ENCODE data around the gene FA2H.

The FA2H gene

DNA sequence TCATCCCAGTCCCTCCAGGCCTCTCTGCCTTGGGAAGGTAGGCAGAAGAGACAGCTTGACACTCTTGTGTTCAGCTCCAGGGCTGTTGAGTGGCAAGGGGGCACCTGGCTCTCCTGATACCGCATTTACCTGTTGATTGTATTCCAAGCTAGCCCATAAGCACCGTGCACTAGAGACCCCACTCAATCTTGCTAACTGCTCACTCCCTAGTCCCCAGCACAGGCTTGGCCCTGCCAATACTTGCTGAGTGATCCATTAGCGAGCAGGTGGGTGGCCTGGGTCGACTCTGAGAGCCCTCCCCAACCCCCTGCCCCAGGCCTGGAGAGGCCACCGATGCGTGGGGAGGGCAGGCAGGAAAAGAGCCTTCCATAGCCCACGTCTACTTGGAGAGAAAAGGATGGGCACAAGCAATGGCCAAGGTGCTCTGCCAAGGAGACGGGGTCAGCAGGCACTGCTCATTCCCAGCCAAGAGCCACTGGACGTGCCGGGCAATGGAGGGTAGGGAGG is 29.5 kb downstream of the FA2H start:
- in situ Hi-C loops (cut with MboI; ENCODE audit: low sequenced_read_pairs): no loop called here

DNA sequence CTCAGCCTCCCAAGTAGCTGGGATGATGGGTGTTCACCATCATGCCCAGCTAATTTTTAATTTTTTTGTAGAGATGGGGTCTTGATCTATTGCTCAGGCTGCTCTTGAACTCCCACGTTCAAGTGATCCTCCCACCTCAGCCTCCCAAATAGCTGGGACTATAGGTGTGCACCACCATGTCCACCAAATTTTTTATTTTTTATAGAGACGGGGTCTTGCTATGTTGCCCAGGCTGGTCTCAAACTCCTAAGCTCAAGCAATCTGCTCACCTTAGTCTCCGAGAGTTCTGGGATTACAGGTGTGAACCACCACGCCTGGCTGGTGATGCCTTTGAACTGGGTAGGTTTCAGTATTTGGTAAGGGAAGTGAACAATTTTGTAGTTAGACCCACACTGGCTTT is 30.1 kb downstream of the FA2H start:
- in situ Hi-C loops (cut with MboI; ENCODE audit: low sequenced_read_pairs): no loop called here

DNA sequence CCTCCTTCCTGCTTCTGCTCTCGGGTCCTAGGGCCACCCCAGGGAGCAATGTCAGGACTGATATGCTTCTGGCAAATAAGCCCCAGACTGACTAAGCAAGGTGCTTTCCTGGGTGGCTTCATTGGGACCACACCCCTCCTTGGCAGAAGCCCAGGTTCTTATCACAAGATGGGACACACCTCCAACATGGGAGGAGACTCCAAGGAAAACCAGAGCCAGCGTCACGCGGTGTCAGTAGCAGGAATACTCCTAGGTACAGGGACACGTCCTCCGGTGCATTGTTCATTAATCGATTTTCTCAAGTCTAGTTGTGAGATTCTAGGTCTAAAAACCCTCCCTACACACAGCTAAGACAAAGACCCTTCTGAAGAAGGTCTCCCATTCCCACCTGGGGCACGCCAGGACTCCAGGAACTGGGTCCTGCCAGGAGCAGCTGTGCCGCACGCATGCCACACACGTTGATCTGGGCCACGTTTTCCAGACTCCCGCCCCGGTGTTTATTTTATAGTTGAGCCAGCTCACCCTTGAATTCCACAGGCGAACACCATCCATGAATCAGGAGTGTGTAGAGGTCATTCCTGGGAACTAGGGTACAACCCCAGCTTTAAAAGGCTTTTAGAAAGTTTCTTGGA is 30.8 kb downstream of the FA2H start:
- in situ Hi-C loops (cut with MboI; ENCODE audit: low sequenced_read_pairs): no loop called here

DNA sequence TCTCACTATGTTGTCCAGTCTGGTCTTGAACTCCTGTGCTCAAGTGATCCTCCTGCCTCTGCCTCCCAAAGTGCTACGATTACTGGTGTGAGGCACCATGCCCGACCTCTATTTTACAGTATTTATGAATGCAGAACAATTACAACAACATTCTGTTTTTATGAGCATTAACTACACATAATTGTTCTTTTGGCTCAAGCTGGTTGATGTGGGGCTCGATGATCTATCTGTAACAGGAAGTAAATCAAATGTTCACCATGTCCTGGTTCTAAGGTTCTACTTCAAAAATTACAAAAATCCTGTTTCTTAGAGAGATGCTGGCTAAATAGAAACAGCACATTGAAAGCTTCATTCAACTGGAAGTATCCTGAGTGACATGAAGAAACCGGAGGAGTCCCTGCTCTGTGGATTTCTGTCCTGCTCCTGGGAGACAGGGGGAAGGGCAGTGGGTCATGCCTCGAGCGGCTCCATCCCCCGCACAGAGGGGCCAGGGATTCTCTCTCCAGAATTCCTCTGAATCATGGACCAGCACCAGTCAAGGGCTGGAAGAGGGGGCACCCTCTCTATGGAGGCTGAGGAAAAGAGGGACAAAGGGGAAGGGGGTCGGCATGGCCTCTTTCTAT is 31.5 kb downstream of the FA2H start:
- in situ Hi-C loops (cut with MboI; ENCODE audit: low sequenced_read_pairs): no loop called here

DNA sequence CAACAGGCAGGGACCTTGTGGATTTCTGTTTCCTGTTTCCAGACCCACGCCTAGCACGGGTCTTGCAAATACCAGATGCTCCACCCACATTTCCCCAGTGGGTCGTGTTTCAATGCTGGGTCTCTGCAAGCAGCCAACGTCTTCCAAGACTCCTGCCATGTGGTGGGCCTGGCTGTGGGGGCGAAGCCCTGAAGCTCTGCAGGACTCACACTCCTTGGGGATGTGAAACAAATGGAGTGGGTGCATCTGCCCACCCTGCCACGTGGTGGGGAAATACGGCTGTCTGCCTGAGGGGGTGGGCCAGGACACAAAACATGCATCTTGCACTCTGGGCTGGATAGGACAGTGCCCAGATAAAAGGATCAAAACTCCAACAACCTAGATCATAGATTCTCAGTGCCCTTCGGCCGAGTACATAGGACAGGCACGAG is 32.6 kb downstream of the FA2H start:
- in situ Hi-C loops (cut with MboI; ENCODE audit: low sequenced_read_pairs): no loop called here

DNA sequence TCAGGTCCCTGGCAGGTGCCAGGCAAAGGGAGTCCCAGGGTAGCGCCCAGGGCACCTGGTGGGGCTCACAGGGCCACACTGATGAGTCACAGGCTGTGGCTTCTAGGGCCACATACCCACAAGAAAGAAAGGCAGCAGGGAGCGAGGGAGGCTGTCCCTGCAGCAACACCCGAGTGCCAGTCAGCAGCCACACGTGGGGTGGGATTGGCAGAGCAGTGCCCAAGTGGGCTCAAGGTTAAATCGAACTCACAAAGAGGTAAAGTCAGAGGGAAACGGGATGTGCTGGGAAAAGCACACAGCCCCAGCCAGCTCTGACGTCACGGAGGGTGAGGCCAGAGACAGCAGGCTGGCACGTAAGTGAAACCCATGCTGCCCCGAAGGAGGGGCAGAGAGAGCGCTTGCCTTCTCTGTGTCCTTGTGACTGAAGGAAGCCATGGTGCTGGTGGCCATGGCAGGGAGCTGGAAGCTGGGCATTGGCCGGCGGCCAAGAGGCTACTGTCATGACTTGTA is 33.8 kb downstream of the FA2H start:
- in situ Hi-C loops (cut with MboI; ENCODE audit: low sequenced_read_pairs): no loop called here

DNA sequence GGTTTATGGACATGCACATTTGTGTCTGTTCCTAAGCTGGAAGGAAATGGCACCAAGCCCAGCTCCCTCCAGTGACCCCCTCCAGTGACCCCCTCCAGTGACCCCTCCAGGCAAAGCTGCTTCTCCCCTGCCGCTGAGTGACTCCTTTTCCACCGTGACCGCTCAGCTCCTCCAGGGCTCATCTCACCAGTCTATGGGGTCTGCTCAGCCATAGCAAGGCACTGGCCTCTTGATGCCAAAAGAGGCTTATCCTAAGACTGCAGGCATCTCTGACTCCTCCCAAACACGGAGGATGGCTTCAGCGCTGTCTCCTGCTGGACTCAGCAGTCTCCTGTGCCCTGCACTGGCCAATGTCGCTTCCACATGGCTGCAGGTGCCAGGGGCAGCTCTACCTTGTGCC is 35.3 kb downstream of the FA2H start:
- in situ Hi-C loops (cut with MboI; ENCODE audit: low sequenced_read_pairs): no loop called here

DNA sequence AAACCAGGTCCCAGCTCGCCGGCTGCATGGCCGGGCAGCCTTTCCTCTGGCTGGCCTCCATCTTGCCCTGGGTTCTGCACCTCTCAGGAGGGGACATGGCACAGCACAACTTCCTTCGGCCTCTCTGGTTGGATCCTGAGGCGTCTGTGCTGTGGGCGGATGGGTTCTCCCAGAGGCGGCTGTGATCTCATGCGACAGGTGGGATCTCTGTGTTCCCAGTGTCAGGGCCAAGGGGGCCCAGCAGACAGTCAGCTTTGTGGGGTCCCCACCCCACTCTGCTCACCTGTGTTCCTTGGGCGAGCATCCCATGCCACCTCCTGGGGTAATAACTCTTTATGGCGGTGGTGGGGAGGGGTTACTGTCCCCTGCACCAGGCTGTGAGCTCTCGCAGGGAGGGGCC is 35.8 kb downstream of the FA2H start:
- in situ Hi-C loops (cut with MboI; ENCODE audit: low sequenced_read_pairs): no loop called here

DNA sequence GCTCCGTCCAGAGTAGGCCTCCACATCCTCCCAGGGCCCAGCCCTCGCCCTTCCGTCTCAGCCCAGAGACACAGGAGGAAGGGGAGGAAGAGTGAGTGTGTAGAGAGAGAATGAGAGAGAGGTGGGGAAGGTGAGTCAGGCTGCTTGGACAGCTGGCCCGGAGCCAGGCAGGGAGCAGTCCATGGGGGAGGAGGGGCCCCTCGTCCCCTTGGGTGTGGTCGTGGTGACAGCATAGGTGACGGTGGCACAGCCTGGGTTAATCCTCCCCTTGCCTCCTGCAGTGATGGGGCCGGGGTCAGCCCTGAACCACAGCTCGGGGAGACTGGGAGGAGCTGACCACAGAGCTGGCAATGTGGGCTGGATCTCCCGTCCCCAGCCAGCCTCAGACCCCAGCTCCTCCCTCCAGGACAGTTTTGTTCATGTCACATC is 36.5 kb downstream of the FA2H start:
- in situ Hi-C loops (cut with MboI; ENCODE audit: low sequenced_read_pairs): no loop called here

DNA sequence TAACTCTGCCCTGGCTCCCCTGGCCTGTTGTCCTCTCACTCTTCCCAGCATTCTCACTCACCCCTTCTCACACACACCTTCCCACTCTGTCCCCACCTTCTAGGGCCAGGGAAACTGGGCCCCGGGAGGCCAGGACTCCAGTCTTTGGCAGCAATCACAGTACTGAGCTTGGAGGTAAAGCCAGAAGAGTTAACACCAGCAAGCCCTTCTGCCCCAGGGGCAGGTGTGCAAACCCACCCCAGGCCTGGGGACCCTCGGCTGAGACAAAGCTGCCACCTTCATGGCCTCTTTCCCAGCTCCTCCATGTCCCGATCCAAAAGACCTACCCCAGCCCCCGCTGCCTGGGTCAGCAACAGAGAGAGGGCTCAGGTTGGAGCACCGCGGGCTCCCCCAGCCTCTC is 37.1 kb downstream of the FA2H start:
- in situ Hi-C loops (cut with MboI; ENCODE audit: low sequenced_read_pairs): no loop called here

DNA sequence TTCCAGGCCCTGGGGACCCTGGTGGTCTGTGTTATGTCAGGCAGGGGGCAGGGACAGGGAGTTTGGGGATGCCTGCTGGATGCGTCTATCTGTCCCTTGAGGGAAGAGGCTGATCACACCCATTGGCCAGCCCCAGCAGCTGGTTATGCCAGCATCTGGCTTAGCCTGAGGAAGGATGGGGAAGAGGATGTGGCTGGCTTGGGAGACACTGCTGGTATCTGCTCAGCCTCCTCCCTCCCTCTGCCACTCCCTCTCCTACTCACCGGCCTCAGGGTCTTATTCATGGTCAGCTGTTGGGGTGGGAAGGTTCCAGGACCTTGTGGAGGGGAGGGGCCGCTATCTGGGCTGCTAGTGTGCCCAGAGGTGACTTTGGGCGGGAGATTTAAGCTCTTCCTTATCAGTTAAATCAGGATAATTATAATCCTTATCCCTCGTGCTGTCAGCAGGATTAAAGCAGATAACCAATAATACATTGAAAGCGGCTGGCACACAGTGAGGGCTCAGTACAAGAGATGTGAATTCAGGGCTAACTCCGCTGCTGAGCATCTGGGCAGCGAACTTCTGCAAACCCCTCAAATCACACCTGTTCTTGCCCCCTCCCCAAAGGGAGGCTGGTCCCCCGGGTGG is 38.0 kb downstream of the FA2H start:
- in situ Hi-C loops (cut with MboI; ENCODE audit: low sequenced_read_pairs): no loop called here

DNA sequence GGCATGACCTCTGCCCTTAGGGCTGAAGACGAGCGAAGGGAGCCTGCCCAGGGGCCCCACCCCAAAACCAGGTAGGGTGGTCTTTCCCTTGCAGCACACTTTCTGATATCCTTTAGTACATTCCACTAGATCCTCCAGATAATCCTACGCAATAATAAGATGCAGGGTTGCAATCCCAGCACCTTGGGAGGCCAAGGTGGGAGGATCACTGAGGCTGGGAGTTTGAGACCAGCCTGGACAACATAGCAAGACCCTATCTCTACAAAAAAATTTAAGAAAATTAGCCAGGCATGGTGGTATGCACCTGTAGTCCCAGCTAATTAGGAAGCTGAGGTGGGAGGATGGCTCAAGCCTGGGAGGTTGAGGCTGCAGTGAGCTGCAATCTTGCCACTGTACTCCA is 39.1 kb downstream of the FA2H start:
- in situ Hi-C loops (cut with MboI; ENCODE audit: low sequenced_read_pairs): no loop called here

DNA sequence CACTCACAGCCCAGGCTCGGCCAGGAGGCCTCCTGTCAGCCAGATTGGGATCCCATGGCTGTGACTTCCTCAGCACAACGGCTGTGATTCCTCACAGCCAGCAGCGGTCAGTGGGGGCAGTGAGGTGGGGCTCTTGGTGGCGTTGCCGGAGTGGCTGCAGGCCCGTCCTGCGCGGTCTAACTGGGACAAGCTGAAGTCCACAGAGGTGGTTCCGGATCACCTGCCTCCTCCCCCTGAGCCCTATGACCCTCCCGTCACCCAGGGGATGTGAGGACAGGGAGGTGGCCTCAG is 39.5 kb downstream of the FA2H start:
- in situ Hi-C loops (cut with MboI; ENCODE audit: low sequenced_read_pairs): no loop called here

DNA sequence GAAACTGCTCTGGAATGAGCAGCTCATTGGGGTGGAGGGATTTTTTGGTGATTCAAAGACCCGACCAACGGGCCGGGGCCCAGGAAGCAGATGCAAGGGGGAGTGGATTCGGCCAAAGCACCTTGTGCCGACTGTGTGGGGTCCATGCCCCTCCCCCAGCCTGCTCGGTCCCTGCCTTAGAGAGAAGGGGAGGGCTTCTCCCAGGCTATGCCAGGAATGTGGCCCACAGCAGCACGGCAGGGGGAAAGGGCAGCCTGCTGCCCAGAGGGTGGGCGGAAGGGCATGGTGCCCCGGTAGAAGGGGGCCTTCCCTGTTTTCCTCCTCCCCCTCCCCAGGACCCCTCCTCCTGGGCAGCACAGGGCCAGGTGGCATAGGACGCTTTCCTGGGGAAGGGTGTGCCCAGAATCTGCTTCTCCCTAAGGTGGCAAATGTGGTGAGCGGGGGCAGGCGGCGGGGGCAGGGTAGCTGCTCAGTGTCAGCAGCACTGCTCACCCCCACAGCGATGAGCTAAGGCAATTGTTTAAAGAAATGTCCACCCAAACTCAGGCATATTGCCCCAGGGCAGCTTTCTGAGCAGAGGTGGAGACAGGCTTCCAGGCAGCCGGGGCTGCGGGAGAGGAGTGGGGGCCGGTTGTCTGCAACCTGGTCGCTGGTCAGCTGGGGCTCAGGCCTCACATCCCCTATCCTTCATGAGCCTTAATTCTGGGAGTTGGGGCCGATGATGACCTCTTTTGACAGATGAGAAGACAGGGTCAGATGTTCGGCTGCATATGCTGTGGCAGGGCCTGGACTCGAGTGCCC is 40.1 kb downstream of the FA2H start:
- in situ Hi-C loops (cut with MboI; ENCODE audit: low sequenced_read_pairs): no loop called here

DNA sequence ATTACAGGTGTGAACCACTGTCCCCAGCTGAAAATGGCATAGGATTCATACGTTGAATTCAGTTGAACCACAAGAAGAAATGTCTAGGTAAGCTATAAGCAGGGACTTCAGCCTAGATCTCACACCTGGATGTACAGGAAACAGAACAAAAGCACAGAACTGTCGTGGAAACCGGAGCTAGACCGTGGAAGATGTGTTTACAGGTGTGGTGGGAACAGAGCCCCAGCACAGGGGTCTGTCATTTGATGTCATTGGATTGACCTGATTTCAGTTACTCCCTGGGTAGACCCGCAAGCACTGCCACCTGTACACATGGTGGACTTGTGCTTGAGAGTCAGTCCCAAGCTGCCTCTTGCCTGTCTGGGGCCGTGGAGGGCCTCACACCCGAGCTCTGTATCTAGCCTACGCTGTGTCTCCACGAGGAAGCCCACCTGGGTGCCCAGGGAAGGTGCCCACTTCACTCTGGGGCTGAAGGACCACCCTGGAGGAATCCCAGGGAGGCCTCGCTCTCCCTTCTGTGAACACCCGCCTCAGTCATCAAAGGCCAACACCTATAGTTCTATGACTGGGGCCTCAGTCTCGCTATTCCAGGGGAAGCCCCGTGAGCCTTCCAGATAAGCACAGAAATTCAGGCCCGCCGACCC is 41.8 kb downstream of the FA2H start:
- in situ Hi-C loops (cut with MboI; ENCODE audit: low sequenced_read_pairs): no loop called here

DNA sequence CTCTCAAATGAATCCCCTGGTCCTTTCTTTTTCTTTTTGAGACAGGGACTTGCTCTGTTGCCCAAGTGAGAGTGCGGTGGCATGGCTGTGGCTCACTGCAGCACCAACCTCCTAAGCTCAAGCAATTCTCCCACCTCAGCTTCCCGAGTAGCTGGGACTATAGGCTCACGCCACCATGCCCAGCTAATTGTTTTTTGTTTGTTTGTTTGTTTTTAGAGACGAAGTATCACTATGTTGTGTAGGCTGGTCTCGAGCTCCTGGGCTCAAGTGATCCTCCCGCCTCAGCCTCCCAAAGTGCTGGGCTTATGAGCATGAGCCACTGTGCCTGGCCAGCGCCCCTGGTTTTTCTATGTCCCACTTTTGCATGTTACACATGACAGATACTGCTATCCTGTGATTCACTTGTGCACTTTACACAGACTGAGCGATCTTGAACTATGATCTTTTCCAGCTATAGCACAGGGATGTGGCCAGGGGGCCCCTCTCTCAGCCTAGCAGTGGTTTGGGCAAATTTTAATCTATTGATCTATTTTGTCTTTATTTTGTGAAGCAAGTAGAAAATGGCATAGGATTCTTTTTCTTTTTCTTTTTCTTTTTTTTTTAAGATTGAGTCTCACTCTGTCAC is 42.7 kb downstream of the FA2H start:
- in situ Hi-C loops (cut with MboI; ENCODE audit: low sequenced_read_pairs): no loop called here

DNA sequence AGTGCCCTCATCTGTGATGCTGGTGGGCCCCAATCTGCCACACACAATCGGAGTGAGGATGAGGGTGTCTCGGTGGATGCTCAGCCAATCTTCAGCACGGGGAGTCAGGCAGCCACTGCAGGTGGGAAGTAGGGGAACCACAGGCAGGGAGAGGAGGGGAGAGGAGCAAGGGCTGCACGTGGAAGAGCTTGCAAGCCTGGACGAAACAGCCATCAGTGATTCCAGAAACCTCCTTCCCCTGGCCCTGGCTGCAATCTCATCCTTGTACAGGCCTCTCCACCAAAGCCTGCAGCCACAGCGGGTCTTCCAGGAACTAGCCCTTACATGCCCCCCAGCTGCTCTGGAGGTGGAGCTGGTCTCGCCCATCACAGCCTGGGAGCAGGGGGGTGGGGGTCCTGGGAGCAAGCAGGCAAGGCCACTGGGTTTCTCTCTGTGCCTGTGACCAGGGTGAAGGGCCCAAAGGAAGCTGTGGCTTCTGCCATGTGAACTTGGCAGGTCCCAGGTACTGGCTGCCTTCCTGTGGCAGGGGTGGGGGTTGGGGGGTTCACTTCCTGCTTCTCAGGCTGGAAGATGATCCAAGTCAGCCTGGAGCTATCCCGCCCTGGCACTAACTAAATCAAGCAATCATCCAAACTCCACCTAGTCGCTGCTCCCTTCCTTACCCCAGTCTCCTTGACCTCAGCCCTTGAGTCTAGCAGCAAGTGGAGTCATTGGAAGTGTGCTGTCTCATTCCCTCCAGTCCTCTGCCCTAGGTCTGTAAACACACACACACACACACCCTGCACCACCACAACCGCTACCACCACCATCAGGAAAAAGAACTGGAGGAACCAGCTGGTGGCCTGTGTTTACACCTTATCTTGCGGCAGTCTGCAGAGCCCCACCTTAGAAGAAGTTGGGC is 44.6 kb downstream of the FA2H start:
- in situ Hi-C loops (cut with MboI; ENCODE audit: low sequenced_read_pairs): no loop called here

DNA sequence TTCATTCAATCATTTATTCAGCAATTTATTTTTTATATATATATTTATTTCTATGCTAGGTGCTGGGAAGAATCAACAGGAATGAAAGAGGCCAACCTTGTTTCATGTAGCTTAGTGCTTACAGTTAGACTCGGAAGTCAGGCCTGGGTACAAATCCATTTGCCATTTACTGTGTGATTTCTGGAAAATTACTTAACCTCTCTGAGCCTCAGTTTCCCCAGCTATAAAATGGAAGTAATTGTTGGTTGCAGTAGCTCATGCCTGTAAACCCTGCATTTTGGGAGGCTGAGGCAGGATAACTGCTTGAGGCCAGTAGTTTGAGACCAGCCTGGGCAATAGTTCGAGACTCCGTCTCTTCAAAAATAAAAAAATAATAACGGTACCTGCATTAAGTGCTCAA is 46.7 kb downstream of the FA2H start:
- in situ Hi-C loops (cut with MboI; ENCODE audit: low sequenced_read_pairs): no loop called here

DNA sequence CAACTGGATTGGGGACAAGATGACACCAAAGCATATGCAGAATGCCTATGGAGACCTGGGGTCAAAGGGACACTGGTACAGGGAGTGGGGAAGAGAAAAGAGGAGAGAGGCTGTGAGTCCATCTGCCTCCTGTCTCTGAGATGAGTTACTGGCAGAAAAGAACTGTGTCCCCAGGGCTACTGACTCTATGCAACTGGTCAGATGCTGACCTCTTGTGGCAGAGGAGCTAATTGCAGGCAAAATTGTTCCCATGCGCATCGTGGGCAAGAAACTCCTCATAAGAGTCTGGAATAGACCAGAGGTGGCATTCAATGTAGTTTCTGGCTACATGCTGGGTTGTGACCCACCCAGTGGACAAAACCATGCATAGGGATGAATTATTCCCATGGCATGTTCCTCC is 47.9 kb downstream of the FA2H start:
- in situ Hi-C loops (cut with MboI; ENCODE audit: low sequenced_read_pairs): no loop called here
